Panc1 (cell line): ENCODE results near the gene SNX1. TPM values are rescaled to one million over a fixed set of nuclear protein-coding genes. Genes with fewer than 3 reads are reported as not detected.

Experiments used
- ATAC-seq: fragments of 200-7000 bp; cut with Tn5 transposase; 2 replicates; pipeline ENCODE4 v1.9.1; 2020; ENCODE audit warnings: mild to moderate bottlenecking, moderate library complexity
- Bru-seq: library from RNA; stranded (reverse); fragments of 400-500 nt; gene quantifications from one replicate; lab custom pipeline; 2021; lab: Mats Ljungman, UMichigan
- BruChase-seq, 2 experiments: library from RNA; stranded (reverse); fragments of 400-500 nt; gene quantifications; one replicate each; lab custom pipeline; 2021; lab: Mats Ljungman, UMichigan
- BruUV-seq: library from RNA; stranded (reverse); fragments of 400-500 nt; replicated peaks from 2 replicates; lab custom pipeline; 2021; lab: Mats Ljungman, UMichigan
- CTCF ChIA-PET: fragments of 300-600 bp; sonication (Branson Sonifier 250); formaldehyde crosslinking; loops from one replicate; lab custom pipeline; 2022; ENCODE audit warnings: antibody characterized with exemption; lab: Charles Lee
- POLR2A ChIA-PET: fragments of 300-600 bp; sonication (Branson Sonifier 250); formaldehyde crosslinking; loops from one replicate; lab custom pipeline; 2022; ENCODE audit warnings: antibody characterized with exemption; lab: Charles Lee
- DNase-seq: peaks from one replicate; pipeline ENCODE4 v3.0.0-alpha.2; 2010; ENCODE audit warnings: low read depth, low spot score
- H3K27ac ChIP-seq: 2 replicates; pipeline ENCODE4 v1.5.1; 2011; ENCODE audit warnings: mild to moderate bottlenecking, low read length, inconsistent platforms
- H3K27me3 ChIP-seq: fragments of 200-500 bp; sonication (Bioruptor generic); 2 replicates; pipeline ENCODE4 v1.6.0; 2014; ENCODE audit warnings: low read length, inconsistent platforms; ENCODE audit not compliant: control insufficient read depth, insufficient read depth
- H3K36me3 ChIP-seq: fragments of 200-500 bp; sonication (Bioruptor generic); 2 replicates; pipeline ENCODE4 v1.5.1; 2014; ENCODE audit warnings: inconsistent platforms, mild to moderate bottlenecking, low read length, moderate library complexity; ENCODE audit not compliant: control insufficient read depth, insufficient read depth
- H3K4me1 ChIP-seq: 2 replicates; pipeline ENCODE4 v1.5.1; 2011; ENCODE audit warnings: inconsistent platforms, mild to moderate bottlenecking, low read length, moderate library complexity; ENCODE audit not compliant: control insufficient read depth, insufficient read depth
- H3K4me3 ChIP-seq, 2 experiments: 2 replicates each; pipeline ENCODE4 v1.5.1; 2011 to 2012; ENCODE audit warnings: low read depth in 2 of 2, low read length in 2 of 2, mild to moderate bottlenecking in 2 of 2, inconsistent platforms in 1 of 2, moderate library complexity in 1 of 2
- H3K9me3 ChIP-seq: fragments of 200-500 bp; sonication (Bioruptor generic); 2 replicates; pipeline ENCODE4 v1.5.1; 2014; ENCODE audit warnings: low read depth, mild to moderate bottlenecking, inconsistent platforms, low read length, moderate library complexity; ENCODE audit not compliant: control insufficient read depth, insufficient read depth
- CTCF ChIP-seq: fragments of 450-650 bp; IDR thresholded peaks from 2 replicates; pipeline ENCODE4 v1.5.1; 2017; ENCODE audit warnings: mild to moderate bottlenecking
- POLR2AphosphoS5 ChIP-seq: IDR thresholded peaks from 2 replicates; pipeline ENCODE4 v1.6.1; 2012; ENCODE audit warnings: mild to moderate bottlenecking, low read depth, low read length, moderate library complexity
- REST ChIP-seq, 2 experiments: IDR thresholded peaks; 2 replicates each; pipeline ENCODE4 v1.6.1; 2011 to 2012; ENCODE audit warnings: low read depth in 2 of 2, control low read depth in 1 of 2, low read length in 1 of 2, mild to moderate bottlenecking in 1 of 2, moderate library complexity in 1 of 2; ENCODE audit not compliant: insufficient read depth in 1 of 2
- SIN3A ChIP-seq: IDR thresholded peaks from 2 replicates; pipeline ENCODE4 v1.6.1; 2012; ENCODE audit warnings: low read depth, mild to moderate bottlenecking, low read length, moderate library complexity, borderline replicate concordance; ENCODE audit not compliant: insufficient read depth
- TCF7L2 ChIP-seq: IDR thresholded peaks from 2 replicates; pipeline ENCODE4 v1.6.1; 2011; ENCODE audit warnings: mild to moderate bottlenecking, low read depth, low read length, inconsistent platforms
- in situ Hi-C: cut with HindIII; loops from 2 replicates; pipeline ENCODE4 v1.10.0; 2016; ENCODE audit warnings: low sequenced_read_pairs, low pct_unique_long_range_greater_than_20kb
- intact Hi-C: fragments of 100-400 bp; cut with micrococcal nuclease; formaldehyde crosslinking; loops from one replicate; pipeline ENCODE4 v1.10.0; 2022; ENCODE audit not compliant: unreplicated experiment
- long read RNA-seq: library from polyadenylated mRNA; unstranded; transcript quantifications from one replicate; pipeline ENCODE4 v2.0.0, GENCODE V29; 2021; ENCODE audit not compliant: unreplicated experiment
- polyA plus RNA-seq: library from polyadenylated mRNA; unstranded; fragments of >200 nt; gene quantifications from one replicate; pipeline ENCODE4 v1.2.1, GENCODE V29; 2012; ENCODE audit warnings: missing spikeins; ENCODE audit not compliant: insufficient read length
- total RNA-seq: library from RNA; stranded (reverse); gene quantifications from one replicate; pipeline ENCODE4 v1.2.1, GENCODE V29; 2021; ENCODE audit not compliant: unreplicated experiment

Gene SNX1
- total RNA-seq (96.2 TPM), Bru-seq, nascent RNA (percentile 87 among the genes with signal in this experiment), BruChase-seq, experiment 1, labeled RNA remaining after a 2-hour chase (percentile 83 among the genes with signal in this experiment), BruChase-seq, experiment 2, labeled RNA remaining after a 6-hour chase (percentile 85 among the genes with signal in this experiment)
- polyA plus RNA-seq: 73.0 TPM
- long read RNA-seq, transcript SNX1-208 (15 exons, 1,971 nt): major isoform, 191 of 280 reads
- long read RNA-seq, transcript SNX1-213 (13 exons, 1,374 nt): minor isoform, 8 of 280 reads
- long read RNA-seq, partial matches to known transcripts: 18 of 280 reads
- long read RNA-seq, other reads (novel, unspliced or antisense): 59 of 280 reads

GRCh38 chr15:64095795-64096667 is at the start of gene SNX1:
Gene SNX1 (plus strand): TSS chr15:64095982. CDS start chr15:64096014, 32 bp downstream.
- H3K27ac ChIP-seq: peak within 1 kb of the TSS; percentile 99
- no peaks in the 10 kb centered on the region for H3K27me3 ChIP-seq
- peak; percentile 94 for TF ChIP-seq POLR2AphosphoS5
- peak; percentile 71 to 80; a peak in 3 of 4 replicates for TF ChIP-seq REST (IDR thresholded peaks at IDR 0.05; ENCODE audit: insufficient read depth in 1 of 2, low read depth in 2 of 2, low read length in 1 of 2)
- TF ChIP-seq SIN3A: peak; percentile 89
- TF ChIP-seq TCF7L2: no peak
- DNase-seq (peak; percentile 64), ATAC-seq (peak; percentile 75)
- intact Hi-C loops (no loop called here), in situ Hi-C loops (no loop called here)
- ChIA-PET POLR2A (interaction anchor here (0.6 kb wide), 1 partner anchor 347 kb away, joined by 3 read pairs; no protein-coding TSS in a partner anchor), CTCF (interaction anchor here (1.0 kb wide), 1 partner anchor 53 kb away, joined by 5 read pairs; no protein-coding TSS in a partner anchor)
- H3K9me3 ChIP-seq: no peaks in the 10 kb centered on the region
- TSS peak; percentile 73 for BruUV-seq
- H3K36me3 ChIP-seq: peaks cover 3% of the 10 kb centered on the region; the same call in 1 of the 2 replicates
- peaks cover 34% of the 10 kb centered on the region for H3K4me1 ChIP-seq
- H3K4me3 ChIP-seq: peak within 1 kb of the TSS; percentile 92 to 97

- ChIA-PET CTCF (interaction anchor here (0.6 to 1.7 kb wide), 8 partner anchors 8 to 437 kb away, joined by 3 to 14 read pairs (median 5); no protein-coding TSS in a partner anchor), POLR2A (no interaction called here)
- H3K4me3 ChIP-seq: peak within 1 kb of the TSS; percentile 52 to 53
- no peak for DNase-seq
- BruUV-seq: no TSS peak
- no peaks in the 10 kb centered on the region for H3K9me3 ChIP-seq
- in situ Hi-C loops: no loop called here
- TF ChIP-seq CTCF (peak; percentile 96), SIN3A (no peak)
- no peaks in the 10 kb centered on the region for H3K36me3 ChIP-seq
- ATAC-seq: peak; percentile 97
- intact Hi-C loops: loop anchor here (10.0 kb wide), 2 partner anchors 132 to 202 kb away; no protein-coding TSS in a partner anchor
- peak within 1 kb of the TSS; percentile 48 for H3K27ac ChIP-seq
- H3K27me3 ChIP-seq: no peaks in the 10 kb centered on the region
- H3K4me1 ChIP-seq: peaks cover 14% of the 10 kb centered on the region
These were observed 49.2 kb upstream of the SNX1 start, which contains the start of gene DAPK2 for GRCh38 chr15:64046421-64047153. Gene DAPK2 (minus strand): TSS chr15:64046485. CDS start chr15:64040261, 6,224 bp downstream.
